ENCODE data around the gene HECW1. TPM values are rescaled to one million over a fixed set of nuclear protein-coding genes. Genes with fewer than 3 reads are reported as not detected.

HECW1 gene
- total RNA-seq, 3 donors from 2014 or later: not detected

DNA sequence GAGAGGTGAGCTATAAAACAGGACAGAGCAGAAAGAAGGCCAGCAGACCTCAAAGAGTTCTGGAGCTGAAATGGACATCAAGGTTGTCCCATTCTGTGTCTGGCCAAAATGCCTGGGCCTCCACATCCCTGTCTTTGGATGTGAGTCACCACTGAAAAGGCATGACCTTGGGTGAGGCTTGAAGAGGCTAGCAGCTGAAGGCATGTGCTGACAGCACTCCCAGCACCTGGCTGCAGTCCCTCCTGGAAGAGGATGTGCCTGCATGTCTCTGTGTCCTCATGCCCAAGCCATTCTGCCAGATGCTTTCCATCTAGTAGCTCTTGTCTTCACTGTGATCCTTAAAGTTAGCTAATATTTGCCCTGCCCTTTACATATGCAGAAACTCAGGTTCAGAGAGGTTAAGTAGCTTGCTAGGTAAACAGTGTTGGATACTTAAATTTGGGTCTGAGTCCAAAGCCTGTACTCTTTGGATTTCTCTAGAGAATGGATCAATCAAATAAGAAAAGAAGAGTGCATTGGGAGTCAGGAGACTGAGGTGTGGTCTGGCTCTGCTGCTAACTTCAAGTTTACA is 35.8 kb downstream of the HECW1 start:
- DNase-seq (no peak), ATAC-seq (no peak)
- Mint-ChIP-seq H3K27me3 (ENCODE audit: low read depth) (peaks cover 19% of the 10 kb centered on the region), H3K4me1 (ENCODE audit: low read depth) (no peaks in the 10 kb centered on the region), H3K4me3 (no peak overlapping the region), H3K36me3 (ENCODE audit: insufficient read depth) (no peaks in the 10 kb centered on the region), H3K9me3 (no peaks in the 10 kb centered on the region)

DNA sequence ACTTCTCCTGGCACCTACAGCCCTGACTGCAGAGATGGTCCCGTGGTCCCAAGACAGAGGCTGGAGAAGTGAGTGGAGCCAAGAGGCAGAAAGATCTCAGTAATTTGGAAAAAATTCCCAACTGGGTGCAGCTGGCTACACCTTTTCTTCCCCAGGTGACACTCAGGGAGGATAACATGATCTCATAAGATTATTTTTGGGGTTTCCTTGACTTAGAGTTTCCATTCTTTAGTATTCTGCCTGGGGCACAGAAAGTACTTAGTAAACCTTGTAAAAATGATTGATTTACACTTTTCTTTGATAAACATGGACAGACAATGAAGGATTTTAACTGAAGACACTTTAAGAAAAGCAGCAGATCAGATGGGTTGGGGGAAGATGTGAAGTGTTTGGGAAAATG is 38.6 kb downstream of the HECW1 start:
- Mint-ChIP-seq H3K27me3 (ENCODE audit: low read depth) (peaks cover 14% of the 10 kb centered on the region), H3K36me3 (ENCODE audit: insufficient read depth) (no peaks in the 10 kb centered on the region), H3K9me3 (no peaks in the 10 kb centered on the region), H3K4me3 (no peak overlapping the region), H3K4me1 (ENCODE audit: low read depth) (no peaks in the 10 kb centered on the region)
- no peak for ATAC-seq
- no peak for DNase-seq

DNA sequence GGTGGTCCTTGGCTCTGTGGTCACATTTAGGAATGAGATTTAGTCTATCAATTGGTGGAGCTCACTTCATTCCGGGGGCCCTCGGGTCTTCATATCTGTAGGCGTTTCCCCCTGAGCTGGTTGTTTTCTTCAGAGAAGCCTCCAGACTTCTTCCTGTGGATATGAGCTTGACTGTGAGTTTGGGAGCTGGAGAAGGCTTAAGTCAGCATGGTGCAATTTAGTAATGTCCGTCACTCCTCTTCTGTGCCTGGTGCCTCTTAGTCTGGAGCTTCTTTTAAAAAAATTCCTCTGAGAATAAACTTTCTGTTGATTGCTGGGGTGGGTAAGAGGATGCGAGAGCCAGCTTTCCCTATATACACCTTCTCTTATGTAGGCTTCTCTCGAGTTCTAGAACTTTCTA is 40.2 kb downstream of the HECW1 start:
- DNase-seq (no peak), ATAC-seq (no peak)
- Mint-ChIP-seq H3K4me3 (no peak overlapping the region), H3K36me3 (ENCODE audit: insufficient read depth) (no peaks in the 10 kb centered on the region), H3K4me1 (ENCODE audit: low read depth) (no peaks in the 10 kb centered on the region), H3K9me3 (no peaks in the 10 kb centered on the region), H3K27me3 (ENCODE audit: low read depth) (peaks cover 9% of the 10 kb centered on the region)

DNA sequence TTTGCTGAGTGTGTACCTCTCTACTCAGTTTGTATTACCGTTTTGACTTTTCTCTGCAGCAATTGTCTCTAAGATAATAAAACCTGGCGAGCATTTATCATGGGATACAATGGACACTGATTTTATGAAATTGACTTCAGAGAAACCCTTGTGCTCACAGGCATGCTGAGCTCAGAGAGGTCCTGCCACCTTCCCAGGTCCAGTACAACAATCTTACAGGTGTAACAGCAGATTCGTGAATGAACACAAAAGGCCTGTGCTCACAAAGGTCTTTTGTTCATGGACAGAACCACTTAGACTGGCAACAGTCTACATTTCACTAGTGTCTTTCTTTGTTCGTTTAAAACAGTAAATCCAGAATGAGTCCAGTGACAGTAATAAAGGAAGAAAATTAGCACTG is 43.2 kb downstream of the HECW1 start:
- H3K27me3 Mint-ChIP-seq (ENCODE audit: low read depth): peaks cover 7% of the 10 kb centered on the region
- no peaks in the 10 kb centered on the region for H3K36me3 Mint-ChIP-seq (ENCODE audit: insufficient read depth)
- no peaks in the 10 kb centered on the region for H3K4me1 Mint-ChIP-seq (ENCODE audit: low read depth)
- H3K9me3 Mint-ChIP-seq: no peaks in the 10 kb centered on the region
- no peak for ATAC-seq
- no peak for DNase-seq
- no peak overlapping the region for H3K4me3 Mint-ChIP-seq

DNA sequence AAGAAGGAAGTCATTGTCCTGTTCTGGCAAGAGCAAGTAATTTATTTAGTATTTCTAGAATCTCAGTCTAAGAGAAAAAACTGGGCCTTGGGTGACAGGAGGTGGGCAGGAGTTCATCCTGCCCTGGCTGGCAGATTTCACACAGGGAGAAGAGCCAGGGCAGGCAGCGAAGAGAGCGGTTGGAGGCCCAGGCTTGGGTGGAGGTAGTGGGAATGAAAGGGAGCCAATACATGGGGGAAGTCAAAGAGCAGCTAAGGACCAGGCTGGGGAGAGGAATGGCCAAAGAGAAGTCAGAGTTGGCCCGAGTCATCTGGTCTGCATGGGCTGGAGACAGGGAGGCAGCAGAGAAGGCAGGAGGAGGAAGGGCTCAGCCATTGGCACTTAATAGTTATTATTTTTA is 51.4 kb downstream of the HECW1 start:
- Mint-ChIP-seq H3K27me3 (ENCODE audit: low read depth) (peaks cover 13% of the 10 kb centered on the region), H3K4me3 (no peak overlapping the region), H3K4me1 (ENCODE audit: low read depth) (no peaks in the 10 kb centered on the region), H3K9me3 (no peaks in the 10 kb centered on the region), H3K36me3 (ENCODE audit: insufficient read depth) (no peaks in the 10 kb centered on the region)
- no peak for DNase-seq
- no peak for ATAC-seq

DNA sequence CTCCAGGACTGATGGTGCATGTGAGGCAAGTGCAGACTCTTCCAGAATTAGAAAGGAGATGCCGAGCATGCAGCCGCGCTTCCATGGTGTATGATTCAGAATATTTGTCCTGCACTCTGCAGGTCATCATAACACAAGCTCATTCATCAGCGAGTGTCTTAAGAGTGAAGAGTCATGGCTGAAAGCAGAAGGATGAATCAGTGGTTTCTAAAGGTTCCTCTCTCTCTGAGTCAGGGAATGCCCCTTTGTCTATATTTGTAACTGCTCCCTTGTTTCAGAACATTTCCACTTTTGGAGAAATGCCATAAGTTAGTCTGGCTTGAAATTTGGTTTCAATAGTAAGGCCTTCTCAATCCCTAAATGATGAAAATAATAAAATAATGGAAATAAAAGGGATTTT is 52.3 kb downstream of the HECW1 start:
- no peak for DNase-seq
- Mint-ChIP-seq H3K36me3 (ENCODE audit: insufficient read depth) (no peaks in the 10 kb centered on the region), H3K9me3 (no peaks in the 10 kb centered on the region), H3K27me3 (ENCODE audit: low read depth) (peaks cover 13% of the 10 kb centered on the region), H3K4me1 (ENCODE audit: low read depth) (no peaks in the 10 kb centered on the region), H3K4me3 (no peak overlapping the region)
- peak; percentile 46 to 62 for ATAC-seq

DNA sequence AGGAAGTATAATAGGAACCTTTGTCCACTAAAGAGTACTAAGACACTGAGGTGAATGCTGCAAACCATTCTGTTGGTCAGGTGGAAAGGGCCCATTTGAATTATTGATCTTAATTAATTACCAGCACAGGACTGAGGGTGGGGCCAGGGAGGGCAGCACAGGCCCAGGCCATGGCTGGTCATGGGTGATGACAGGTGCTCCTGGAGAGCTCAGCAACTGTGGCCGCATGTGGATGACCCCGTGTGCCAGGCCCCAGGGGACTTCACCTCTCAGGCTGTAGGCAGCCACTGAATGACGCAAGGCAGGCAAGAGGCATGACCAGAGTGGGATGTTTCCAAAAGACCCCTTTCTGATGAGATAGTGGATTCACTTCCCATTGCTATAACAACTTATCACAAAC is 54.2 kb downstream of the HECW1 start:
- no peaks in the 10 kb centered on the region for H3K9me3 Mint-ChIP-seq
- ATAC-seq: no peak

DNA sequence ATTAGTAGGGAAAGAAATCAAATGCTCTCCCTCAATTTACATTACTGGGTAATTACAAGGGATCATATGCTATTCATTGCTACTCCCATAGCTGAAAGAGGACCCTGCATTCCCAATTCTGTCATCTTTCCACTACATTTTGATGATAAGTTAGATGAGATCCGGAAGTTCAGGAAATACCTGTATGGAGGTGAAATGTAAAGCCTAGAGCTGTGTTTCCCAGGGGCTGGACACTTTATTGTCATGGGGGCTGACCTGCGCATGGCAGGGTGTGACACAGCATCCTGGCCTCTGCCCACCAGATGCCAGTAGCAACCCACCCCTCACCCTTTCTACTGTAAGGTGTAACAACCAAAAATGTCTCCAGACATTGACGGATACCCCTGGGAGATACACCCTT is 56.6 kb downstream of the HECW1 start:
- no peaks in the 10 kb centered on the region for H3K4me1 Mint-ChIP-seq (ENCODE audit: low read depth)

More for the DNA sequence above, 54.2 kb downstream of the HECW1 start:
- Mint-ChIP-seq H3K27me3 (ENCODE audit: low read depth) (peaks cover 13% of the 10 kb centered on the region), H3K4me3 (no peak overlapping the region), H3K36me3 (ENCODE audit: insufficient read depth) (no peaks in the 10 kb centered on the region), H3K4me1 (ENCODE audit: low read depth) (no peaks in the 10 kb centered on the region)
- DNase-seq: no peak

DNA sequence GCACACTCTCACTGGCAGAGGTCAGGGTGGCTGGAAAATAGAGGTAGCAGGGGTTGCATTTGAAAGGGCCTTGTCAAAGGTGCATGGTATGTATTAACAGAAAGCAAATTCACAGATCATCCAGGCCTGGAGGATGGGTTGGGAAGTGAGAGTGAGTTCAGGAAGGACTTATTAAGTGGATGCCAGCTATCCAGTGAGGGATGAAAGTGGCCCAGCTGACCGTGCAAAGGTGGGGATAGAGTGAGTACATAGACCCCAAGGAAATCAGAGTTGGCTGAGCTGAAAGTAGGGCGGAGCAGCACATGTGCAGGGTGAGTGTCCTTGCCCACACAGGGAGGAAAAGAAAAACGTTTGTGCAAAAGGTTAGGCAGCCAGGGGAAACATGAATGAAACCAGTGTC is 58.1 kb downstream of the HECW1 start:
- Mint-ChIP-seq H3K4me1 (ENCODE audit: low read depth) (no peaks in the 10 kb centered on the region), H3K9me3 (no peaks in the 10 kb centered on the region), H3K27me3 (ENCODE audit: low read depth) (peaks cover 10% of the 10 kb centered on the region), H3K4me3 (no peak overlapping the region), H3K36me3 (ENCODE audit: insufficient read depth) (no peaks in the 10 kb centered on the region)
- ATAC-seq (no peak), DNase-seq (no peak)

More for the DNA sequence above, 56.6 kb downstream of the HECW1 start:
- H3K36me3 Mint-ChIP-seq (ENCODE audit: insufficient read depth): no peaks in the 10 kb centered on the region
- peaks cover 4% of the 10 kb centered on the region for H3K27me3 Mint-ChIP-seq (ENCODE audit: low read depth)
- ATAC-seq (no peak), DNase-seq (no peak)
- no peaks in the 10 kb centered on the region for H3K9me3 Mint-ChIP-seq
- H3K4me3 Mint-ChIP-seq: no peak overlapping the region

DNA sequence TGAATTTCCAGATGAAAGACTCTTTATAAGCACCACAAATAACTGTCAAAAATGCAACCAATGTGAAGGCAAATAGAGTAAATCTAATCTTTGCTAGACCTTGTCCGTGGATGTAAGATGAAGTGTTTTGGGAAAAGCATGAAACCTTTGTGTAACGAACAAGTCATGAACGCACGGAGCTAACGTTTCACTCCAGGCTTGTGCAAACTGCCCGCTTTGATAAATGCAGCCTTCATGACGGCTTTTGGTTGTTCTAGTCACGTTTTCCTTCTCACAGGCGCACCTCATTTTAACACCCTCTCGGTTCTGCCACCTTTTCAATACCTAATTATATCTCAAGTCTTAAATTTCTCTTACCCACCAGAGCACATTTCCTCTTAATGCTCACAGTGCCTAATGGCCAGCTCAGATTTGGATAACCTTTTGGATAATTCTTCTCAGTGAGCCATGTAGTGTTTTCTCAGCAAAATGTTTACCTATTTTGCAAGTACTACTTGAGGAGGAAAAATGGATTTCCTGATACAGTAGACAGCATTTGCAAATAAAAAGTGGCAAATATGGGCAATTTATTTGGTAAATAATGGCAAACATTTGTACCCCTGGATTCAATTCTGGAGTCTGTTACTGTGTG is 63.2 kb downstream of the HECW1 start:
- no peak for DNase-seq
- Mint-ChIP-seq H3K9me3 (no peaks in the 10 kb centered on the region), H3K4me1 (ENCODE audit: low read depth) (no peaks in the 10 kb centered on the region), H3K4me3 (no peak overlapping the region), H3K27me3 (ENCODE audit: low read depth) (peaks cover 9% of the 10 kb centered on the region), H3K36me3 (ENCODE audit: insufficient read depth) (no peaks in the 10 kb centered on the region)
- no peak for ATAC-seq

DNA sequence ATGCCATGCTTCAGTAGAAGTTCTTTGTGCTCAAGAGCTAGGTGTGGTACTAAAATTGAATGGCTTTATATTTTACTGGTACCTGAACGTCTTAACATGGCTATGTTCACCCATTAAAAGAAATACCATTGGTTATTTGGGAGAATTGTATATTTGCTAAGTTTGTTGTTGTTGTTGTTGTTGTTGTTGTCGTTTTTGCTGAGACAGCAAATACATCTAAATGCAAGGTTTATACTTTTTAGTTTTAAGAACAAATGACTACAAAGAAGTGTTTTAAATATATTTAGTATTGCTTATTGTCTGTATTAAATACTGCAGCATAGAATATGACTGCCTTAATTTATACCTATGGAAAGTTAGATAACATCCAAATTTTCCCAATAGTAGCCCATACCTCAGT is 66.9 kb downstream of the HECW1 start:
- DNase-seq: no peak

DNA sequence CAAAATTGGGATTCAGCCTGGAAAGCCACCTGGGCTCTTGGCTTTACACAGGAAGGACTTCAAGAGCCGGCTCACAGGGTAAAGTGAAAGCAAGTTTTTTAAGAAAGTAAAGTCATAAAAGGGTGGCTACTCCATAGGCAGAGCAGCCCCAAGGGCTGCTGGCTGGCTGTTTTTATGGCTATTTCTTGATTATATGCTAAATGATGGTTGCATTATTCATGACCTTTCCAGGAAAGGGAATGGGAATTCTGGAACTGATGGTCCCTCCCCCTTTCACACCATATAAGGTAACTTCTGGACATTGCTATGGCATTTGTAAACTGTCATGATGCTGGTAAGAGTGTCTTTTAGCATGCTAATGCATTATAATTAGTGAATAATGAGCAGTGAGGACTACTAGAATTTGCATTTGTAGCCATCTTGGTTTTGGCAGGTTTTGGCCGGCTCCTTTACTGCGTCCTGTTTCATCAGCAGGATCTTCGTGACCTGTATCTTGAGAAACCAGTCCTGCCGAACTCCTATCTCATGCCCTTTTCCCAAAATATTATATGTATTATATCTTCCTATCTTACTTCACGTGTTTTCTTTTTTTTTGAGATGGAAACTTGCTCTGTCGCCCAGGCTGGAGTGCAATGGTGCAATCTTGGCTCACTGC is 80.5 kb downstream of the HECW1 start:
- no peaks in the 10 kb centered on the region for H3K36me3 Mint-ChIP-seq (ENCODE audit: insufficient read depth)
- no peaks in the 10 kb centered on the region for H3K9me3 Mint-ChIP-seq
- H3K27me3 Mint-ChIP-seq (ENCODE audit: low read depth): peaks cover 17% of the 10 kb centered on the region
- DNase-seq (no peak), ATAC-seq (no peak)
- H3K4me3 Mint-ChIP-seq: no peak overlapping the region
- H3K4me1 Mint-ChIP-seq (ENCODE audit: low read depth): no peaks in the 10 kb centered on the region

More for the DNA sequence above, 66.9 kb downstream of the HECW1 start:
- no peak for ATAC-seq
- Mint-ChIP-seq H3K4me1 (ENCODE audit: low read depth) (no peaks in the 10 kb centered on the region), H3K4me3 (no peak overlapping the region), H3K36me3 (ENCODE audit: insufficient read depth) (no peaks in the 10 kb centered on the region), H3K27me3 (ENCODE audit: low read depth) (peaks cover 9% of the 10 kb centered on the region), H3K9me3 (peaks cover 6% of the 10 kb centered on the region)

DNA sequence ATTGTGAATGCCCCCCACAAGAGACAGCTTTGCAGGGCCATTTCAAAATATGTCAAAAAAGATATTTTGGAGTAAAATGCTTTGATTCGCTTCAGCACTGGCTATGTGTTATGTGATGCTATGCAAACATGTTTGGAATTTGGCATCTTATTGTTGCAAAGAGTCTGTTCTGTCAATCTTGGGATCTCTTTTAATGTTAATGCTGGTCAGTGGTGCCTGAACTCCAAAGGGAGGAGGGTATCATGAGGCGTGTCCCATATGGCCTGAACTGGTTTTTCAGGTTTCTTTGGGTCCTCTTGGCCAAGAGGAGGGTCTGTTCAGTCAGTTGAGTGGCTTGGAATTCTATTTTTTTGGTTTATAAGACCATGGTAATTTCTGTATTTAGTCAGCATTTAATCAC is 81.4 kb downstream of the HECW1 start:
- no peak overlapping the region for H3K4me3 Mint-ChIP-seq
- no peaks in the 10 kb centered on the region for H3K9me3 Mint-ChIP-seq
- no peaks in the 10 kb centered on the region for H3K4me1 Mint-ChIP-seq (ENCODE audit: low read depth)
- DNase-seq (no peak), ATAC-seq (no peak)
- peaks cover 12% of the 10 kb centered on the region for H3K27me3 Mint-ChIP-seq (ENCODE audit: low read depth)
- H3K36me3 Mint-ChIP-seq (ENCODE audit: insufficient read depth): no peaks in the 10 kb centered on the region

DNA sequence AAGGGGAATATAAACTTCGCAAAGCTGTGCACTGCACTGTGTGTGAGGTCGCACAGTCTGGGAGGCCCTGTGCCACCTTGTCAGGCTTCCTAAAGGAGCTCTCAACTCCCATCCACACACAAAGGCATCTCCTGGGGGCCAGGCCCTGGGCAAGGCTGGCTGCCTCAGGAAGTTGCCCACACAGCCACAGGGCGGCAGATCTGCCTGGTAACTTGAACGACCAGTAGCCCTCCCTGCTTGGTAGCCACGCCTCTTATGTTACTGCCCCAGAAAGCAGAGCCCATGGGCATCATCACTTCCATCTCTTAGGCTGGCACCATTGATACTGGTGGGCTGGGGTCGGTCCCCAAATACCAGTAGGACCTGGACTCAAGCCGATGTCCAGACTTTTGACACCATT is 82.8 kb downstream of the HECW1 start:
- H3K4me3 Mint-ChIP-seq: no peak overlapping the region
- DNase-seq: no peak
- no peaks in the 10 kb centered on the region for H3K9me3 Mint-ChIP-seq
- peaks cover 8% of the 10 kb centered on the region for H3K27me3 Mint-ChIP-seq (ENCODE audit: low read depth)
- ATAC-seq: no peak
- no peaks in the 10 kb centered on the region for H3K4me1 Mint-ChIP-seq (ENCODE audit: low read depth)
- H3K36me3 Mint-ChIP-seq (ENCODE audit: insufficient read depth): no peaks in the 10 kb centered on the region

DNA sequence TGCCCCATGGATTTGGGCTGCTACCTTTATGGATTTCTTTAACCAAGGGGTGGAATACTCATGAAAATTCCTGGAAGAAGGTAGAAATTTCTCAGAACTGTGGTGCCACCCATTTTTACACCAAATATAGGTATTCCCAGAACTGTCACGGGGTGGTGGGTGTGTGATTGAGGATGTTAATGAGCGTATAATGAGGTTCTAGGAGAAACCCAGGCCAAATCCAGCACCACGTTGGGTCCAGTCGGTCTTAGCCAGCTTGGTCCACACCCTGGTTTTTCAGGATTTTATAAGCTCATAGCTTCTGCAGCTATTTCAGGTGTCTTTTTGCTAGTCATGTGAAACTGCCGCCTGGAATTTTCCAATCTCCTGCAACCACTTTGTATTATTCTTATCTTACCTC is 83.3 kb downstream of the HECW1 start:
- DNase-seq (no peak), ATAC-seq (no peak)
- no peaks in the 10 kb centered on the region for H3K36me3 Mint-ChIP-seq (ENCODE audit: insufficient read depth)
- no peaks in the 10 kb centered on the region for H3K9me3 Mint-ChIP-seq
- H3K27me3 Mint-ChIP-seq (ENCODE audit: low read depth): peaks cover 12% of the 10 kb centered on the region
- no peak overlapping the region for H3K4me3 Mint-ChIP-seq
- no peaks in the 10 kb centered on the region for H3K4me1 Mint-ChIP-seq (ENCODE audit: low read depth)
